ENCODE results near the gene KIAA1755.

KIAA1755 gene

GRCh38 chr20:38230957-38231526 lies 29.5 kb downstream of the KIAA1755 start:
- DNase-seq = no peak

GRCh38 chr20:38230253-38230551 lies 30.3 kb downstream of the KIAA1755 start:
- no peak for DNase-seq

GRCh38 chr20:38229376-38230252 lies 30.9 kb downstream of the KIAA1755 start:
- no peak for DNase-seq

- no peak for DNase-seq
These were observed 32.1 kb downstream of the KIAA1755 start for GRCh38 chr20:38228436-38228835.

- no peak for DNase-seq
These were observed 32.8 kb downstream of the KIAA1755 start for GRCh38 chr20:38227420-38228360.

GRCh38 chr20:38226553-38226952 lies 34.0 kb downstream of the KIAA1755 start:
- no peak for DNase-seq

GRCh38 chr20:38225900-38226263 lies 34.7 kb downstream of the KIAA1755 start:
- DNase-seq = no peak

GRCh38 chr20:38225240-38225899 lies 35.2 kb downstream of the KIAA1755 start:
- DNase-seq = no peak

- no peak for DNase-seq
These were observed 36.0 kb downstream of the KIAA1755 start for GRCh38 chr20:38224531-38224930.

GRCh38 chr20:38223743-38224100 lies 36.8 kb downstream of the KIAA1755 start:
- DNase-seq = no peak

GRCh38 chr20:38222923-38223742 lies 37.4 kb downstream of the KIAA1755 start:
- no peak for DNase-seq

GRCh38 chr20:38222231-38222922 lies 38.2 kb downstream of the KIAA1755 start:
- peak in 1 of 2 donors; percentile 46 for DNase-seq

GRCh38 chr20:38221119-38221589 lies 39.4 kb downstream of the KIAA1755 start:
- DNase-seq = peak; percentile 34 to 53

GRCh38 chr20:38220587-38221118 lies 39.9 kb downstream of the KIAA1755 start:
- DNase-seq = no peak

GRCh38 chr20:38219006-38219950 lies 41.3 kb downstream of the KIAA1755 start:
- DNase-seq = no peak

- DNase-seq = no peak
These were observed 42.0 kb downstream of the KIAA1755 start for GRCh38 chr20:38218566-38218885.

GRCh38 chr20:38217791-38218565 lies 42.6 kb downstream of the KIAA1755 start:
- no peak for DNase-seq

GRCh38 chr20:38216746-38217595 lies 43.6 kb downstream of the KIAA1755 start:
- no peak for DNase-seq
